ENCODE measurements around the gene SETSIP.
"Not testable (repeated sequence)": the region's sequence is repeated elsewhere in the genome, so short reads cannot be mapped to it uniquely, and the experiment has no call there.

SETSIP gene

GRCh38 chr1:92075311-92075710 is at the start of gene SETSIP:
Gene SETSIP (minus strand): TSS chr1:92075411. CDS start chr1:92075411, 0 bp downstream.
- no peak for DNase-seq

- DNase-seq, result peak; percentile 4
Observed at GRCh38 chr1:92123868-92124267, 48.7 kb upstream of the SETSIP start.

- DNase-seq, result no peak
Observed at GRCh38 chr1:92118826-92119225, 43.6 kb upstream of the SETSIP start.

- no peak for DNase-seq
Observed at GRCh38 chr1:92117526-92117925, 42.3 kb upstream of the SETSIP start.

- no peak for DNase-seq
Observed at GRCh38 chr1:92108631-92109030, 33.4 kb upstream of the SETSIP start.

GRCh38 chr1:92105546-92106081 is 30.4 kb upstream of the SETSIP start:
- DNase-seq, result no peak

GRCh38 chr1:92096317-92096716 is 21.1 kb upstream of the SETSIP start:
- peak; percentile 80 for DNase-seq

- DNase-seq, result peak; percentile 54
Observed at GRCh38 chr1:92095874-92096273, 20.7 kb upstream of the SETSIP start.

GRCh38 chr1:92094595-92094994 is 19.4 kb upstream of the SETSIP start:
- no peak for DNase-seq

GRCh38 chr1:92094090-92094489 is 18.9 kb upstream of the SETSIP start:
- peak; percentile 26 for DNase-seq

GRCh38 chr1:92091625-92092024 is 16.4 kb upstream of the SETSIP start:
- no peak for DNase-seq

GRCh38 chr1:92087542-92087941 is 12.3 kb upstream of the SETSIP start:
- no peak for DNase-seq

GRCh38 chr1:92085727-92086126 is 10.5 kb upstream of the SETSIP start:
- no peak for DNase-seq

GRCh38 chr1:92084651-92085050 is 9.4 kb upstream of the SETSIP start:
- DNase-seq, result no peak

- no peak for DNase-seq
Observed at GRCh38 chr1:92081031-92081430, 5.8 kb upstream of the SETSIP start.

GRCh38 chr1:92080128-92080985 is 5.1 kb upstream of the SETSIP start, which contains the start of gene BTBD8:
Gene BTBD8 (plus strand): TSS chr1:92080345. CDS start chr1:92080572, 227 bp downstream.
- DNase-seq, result peak; percentile 73

GRCh38 chr1:92079441-92079840 is 4.2 kb upstream of the SETSIP start:
- no peak for DNase-seq

GRCh38 chr1:92078077-92078476 is 2.9 kb upstream of the SETSIP start:
- DNase-seq, result not testable (repeated sequence)

- no peak for DNase-seq
Observed at GRCh38 chr1:92076363-92076762, 1.2 kb upstream of the SETSIP start.

GRCh38 chr1:92074446-92074845 is 765 bp downstream of the SETSIP start:
- DNase-seq, result not testable (repeated sequence)

- DNase-seq, result no peak
Observed at GRCh38 chr1:92070892-92071291, 4.3 kb downstream of the SETSIP start.

GRCh38 chr1:92066321-92066720 is 8.9 kb downstream of the SETSIP start:
- DNase-seq, result no peak

GRCh38 chr1:92065042-92065441 is 10.2 kb downstream of the SETSIP start:
- no peak for DNase-seq

GRCh38 chr1:92051948-92052347 is 23.3 kb downstream of the SETSIP start:
- DNase-seq, result no peak

All from suppressor macrophage treated with lipopolysaccharide for 4 hours (primary cell).